HCT116 (cell line): ENCODE data around the gene MALT1.

Source experiments
- RAD21 ChIP-seq: IDR thresholded peaks from 2 replicates; pipeline ENCODE4 v1.6.1; 2012; ENCODE audit warnings: low read depth, mild to moderate bottlenecking
- TF ChIP-seq, protein P1 (sequence below), 3 experiments: fragments of 200-600 bp in 1 of 3; sonication (generic) in 1 of 3; IDR thresholded peaks in 2 of 3; conservative IDR thresholded peaks in 1 of 3; 2 replicates each; pipeline ENCODE4 v1.5.1; 2012 to 2017; ENCODE audit warnings: low read depth in 2 of 3, low read length in 2 of 3, antibody characterized with exemption in 1 of 3, borderline replicate concordance in 1 of 3, control low read depth in 1 of 3, mild to moderate bottlenecking in 1 of 3, mixed read lengths in 1 of 3, mixed run types in 1 of 3, moderate library complexity in 1 of 3; ENCODE audit not compliant: insufficient read depth in 1 of 3

DNA sequence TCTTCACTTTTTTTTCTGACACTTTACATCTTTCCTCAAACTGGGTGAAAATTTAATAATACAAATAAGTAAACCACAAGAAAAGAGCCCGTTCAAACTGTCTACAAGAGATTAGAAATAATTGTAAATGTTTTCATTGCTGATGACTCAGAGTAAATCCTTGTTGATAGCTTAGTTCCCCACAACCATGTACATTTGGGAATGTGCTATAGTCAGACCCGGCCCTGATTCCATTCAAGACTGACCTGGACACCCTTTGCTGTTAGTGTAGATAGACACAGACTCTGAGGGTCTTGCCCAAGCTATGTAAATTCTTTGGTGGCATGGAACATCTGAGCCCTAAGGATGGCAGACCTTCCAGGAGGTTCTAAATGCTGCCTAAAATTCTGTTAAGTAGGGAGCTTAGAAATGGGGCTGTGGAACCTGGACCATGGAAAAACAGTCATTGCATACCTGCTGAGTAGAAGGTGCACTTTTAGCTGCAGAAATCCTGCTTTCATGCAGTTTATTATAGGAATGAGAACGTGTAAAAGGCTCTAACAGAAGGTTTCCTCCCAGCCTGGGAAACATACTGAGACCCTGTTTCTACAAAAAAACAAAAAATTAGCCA lies 3.7 kb downstream of the MALT1 start:
- TF ChIP-seq, protein P1, sequence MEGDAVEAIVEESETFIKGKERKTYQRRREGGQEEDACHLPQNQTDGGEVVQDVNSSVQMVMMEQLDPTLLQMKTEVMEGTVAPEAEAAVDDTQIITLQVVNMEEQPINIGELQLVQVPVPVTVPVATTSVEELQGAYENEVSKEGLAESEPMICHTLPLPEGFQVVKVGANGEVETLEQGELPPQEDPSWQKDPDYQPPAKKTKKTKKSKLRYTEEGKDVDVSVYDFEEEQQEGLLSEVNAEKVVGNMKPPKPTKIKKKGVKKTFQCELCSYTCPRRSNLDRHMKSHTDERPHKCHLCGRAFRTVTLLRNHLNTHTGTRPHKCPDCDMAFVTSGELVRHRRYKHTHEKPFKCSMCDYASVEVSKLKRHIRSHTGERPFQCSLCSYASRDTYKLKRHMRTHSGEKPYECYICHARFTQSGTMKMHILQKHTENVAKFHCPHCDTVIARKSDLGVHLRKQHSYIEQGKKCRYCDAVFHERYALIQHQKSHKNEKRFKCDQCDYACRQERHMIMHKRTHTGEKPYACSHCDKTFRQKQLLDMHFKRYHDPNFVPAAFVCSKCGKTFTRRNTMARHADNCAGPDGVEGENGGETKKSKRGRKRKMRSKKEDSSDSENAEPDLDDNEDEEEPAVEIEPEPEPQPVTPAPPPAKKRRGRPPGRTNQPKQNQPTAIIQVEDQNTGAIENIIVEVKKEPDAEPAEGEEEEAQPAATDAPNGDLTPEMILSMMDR (IDR thresholded peaks at IDR 0.05 in 2 of 3, conservative IDR thresholded peaks at IDR 0.05 in 1 of 3; ENCODE audit: borderline replicate concordance in 1 of 3, insufficient read depth in 1 of 3, low read depth in 2 of 3, low read length in 2 of 3): no peak
- TF ChIP-seq RAD21: no peak
